Hypothalamus (tissue), 51 donors: ENCODE data around the gene NLGN2.

Experiments used
- DNase-seq, 51 donors: peaks; one replicate each; lab custom pipeline; 2025; lab: John Stamatoyannopoulos, UW

The NLGN2 gene

DNA sequence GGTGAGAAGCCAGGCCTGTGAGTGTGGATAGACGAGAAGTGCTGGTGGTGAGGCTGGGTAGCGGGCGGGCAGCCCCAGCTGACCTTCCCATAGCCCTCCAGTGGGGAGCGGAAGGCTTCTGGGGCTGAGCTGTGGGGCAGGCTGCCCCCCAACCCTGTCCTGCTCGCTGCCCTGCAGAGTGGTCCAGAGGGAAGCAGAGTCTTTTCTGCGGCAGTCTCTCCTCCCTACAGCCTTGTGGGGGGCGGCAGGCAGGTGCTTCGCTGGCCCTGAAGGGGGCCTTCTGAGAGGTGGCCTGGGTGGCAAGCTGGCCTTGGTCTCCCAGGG lies 3.7 kb downstream of the NLGN2 start:
- no peak for DNase-seq

DNA sequence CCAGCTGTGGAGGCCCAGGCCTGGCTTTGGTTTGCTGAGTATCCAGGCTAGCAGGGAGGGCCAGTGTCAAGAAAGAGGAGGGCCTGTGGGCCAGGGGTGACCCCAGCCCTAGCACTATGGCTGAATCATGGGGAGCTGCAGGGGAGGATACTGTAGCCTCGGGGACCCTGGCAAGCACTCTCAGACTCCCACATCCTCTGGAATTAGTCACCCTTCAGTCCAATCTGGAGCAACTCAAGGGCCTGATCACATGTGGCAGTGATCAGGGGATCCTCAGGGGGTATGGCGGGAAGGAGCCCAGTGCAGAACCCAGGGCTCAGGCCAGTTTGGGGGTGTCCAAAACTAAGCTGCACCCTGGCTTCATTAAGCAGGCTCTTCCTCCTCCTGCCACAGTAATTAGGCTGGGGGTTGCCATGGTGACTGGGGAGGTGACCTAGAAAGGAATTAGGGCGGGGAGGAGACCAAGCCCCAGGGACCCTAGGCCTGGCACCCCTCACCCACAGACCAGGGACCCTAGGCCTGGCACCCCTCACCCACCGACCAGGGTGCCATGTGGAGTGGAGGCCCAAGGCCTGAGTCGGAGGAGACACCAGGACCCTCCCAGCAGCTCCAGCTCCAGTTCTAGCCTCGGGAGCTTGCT lies 5.8 kb downstream of the NLGN2 start:
- no peak for DNase-seq

DNA sequence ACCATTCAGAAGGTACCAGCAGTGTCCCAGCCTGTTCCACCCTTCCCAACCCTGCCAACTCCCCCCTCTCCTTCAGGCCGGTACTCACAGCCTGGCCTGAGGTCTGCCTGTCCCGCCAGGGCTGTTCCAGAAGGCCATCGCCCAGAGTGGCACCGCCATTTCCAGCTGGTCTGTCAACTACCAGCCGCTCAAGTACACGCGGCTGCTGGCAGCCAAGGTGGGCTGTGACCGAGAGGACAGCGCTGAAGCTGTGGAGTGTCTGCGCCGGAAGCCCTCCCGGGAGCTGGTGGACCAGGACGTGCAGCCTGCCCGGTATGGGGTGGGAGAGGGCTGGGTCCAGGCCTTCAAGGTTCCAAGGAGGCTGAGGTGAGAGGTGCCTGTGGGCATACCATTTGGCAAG lies 7.2 kb downstream of the NLGN2 start:
- peak in 1 of 51 donors; percentile 4 for DNase-seq

DNA sequence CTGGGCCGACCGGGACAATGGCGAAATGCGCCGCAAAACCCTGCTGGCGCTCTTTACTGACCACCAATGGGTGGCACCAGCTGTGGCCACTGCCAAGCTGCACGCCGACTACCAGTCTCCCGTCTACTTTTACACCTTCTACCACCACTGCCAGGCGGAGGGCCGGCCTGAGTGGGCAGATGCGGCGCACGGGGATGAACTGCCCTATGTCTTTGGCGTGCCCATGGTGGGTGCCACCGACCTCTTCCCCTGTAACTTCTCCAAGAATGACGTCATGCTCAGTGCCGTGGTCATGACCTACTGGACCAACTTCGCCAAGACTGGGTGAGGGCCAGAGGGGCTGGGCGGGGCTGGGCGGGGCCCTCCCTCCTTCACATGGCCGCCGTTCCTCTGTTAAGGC lies 8.1 kb downstream of the NLGN2 start:
- no peak for DNase-seq

- DNase-seq, result no peak
Observed at GRCh38 chr17:7416323-7416722, 8.7 kb downstream of the NLGN2 start.

DNA sequence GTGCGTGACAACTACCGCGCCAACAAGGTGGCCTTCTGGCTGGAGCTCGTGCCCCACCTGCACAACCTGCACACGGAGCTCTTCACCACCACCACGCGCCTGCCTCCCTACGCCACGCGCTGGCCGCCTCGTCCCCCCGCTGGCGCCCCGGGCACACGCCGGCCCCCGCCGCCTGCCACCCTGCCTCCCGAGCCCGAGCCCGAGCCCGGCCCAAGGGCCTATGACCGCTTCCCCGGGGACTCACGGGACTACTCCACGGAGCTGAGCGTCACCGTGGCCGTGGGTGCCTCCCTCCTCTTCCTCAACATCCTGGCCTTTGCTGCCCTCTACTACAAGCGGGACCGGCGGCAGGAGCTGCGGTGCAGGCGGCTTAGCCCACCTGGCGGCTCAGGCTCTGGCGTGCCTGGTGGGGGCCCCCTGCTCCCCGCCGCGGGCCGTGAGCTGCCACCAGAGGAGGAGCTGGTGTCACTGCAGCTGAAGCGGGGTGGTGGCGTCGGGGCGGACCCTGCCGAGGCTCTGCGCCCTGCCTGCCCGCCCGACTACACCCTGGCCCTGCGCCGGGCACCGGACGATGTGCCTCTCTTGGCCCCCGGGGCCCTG lies 9.5 kb downstream of the NLGN2 start:
- DNase-seq, result no peak

DNA sequence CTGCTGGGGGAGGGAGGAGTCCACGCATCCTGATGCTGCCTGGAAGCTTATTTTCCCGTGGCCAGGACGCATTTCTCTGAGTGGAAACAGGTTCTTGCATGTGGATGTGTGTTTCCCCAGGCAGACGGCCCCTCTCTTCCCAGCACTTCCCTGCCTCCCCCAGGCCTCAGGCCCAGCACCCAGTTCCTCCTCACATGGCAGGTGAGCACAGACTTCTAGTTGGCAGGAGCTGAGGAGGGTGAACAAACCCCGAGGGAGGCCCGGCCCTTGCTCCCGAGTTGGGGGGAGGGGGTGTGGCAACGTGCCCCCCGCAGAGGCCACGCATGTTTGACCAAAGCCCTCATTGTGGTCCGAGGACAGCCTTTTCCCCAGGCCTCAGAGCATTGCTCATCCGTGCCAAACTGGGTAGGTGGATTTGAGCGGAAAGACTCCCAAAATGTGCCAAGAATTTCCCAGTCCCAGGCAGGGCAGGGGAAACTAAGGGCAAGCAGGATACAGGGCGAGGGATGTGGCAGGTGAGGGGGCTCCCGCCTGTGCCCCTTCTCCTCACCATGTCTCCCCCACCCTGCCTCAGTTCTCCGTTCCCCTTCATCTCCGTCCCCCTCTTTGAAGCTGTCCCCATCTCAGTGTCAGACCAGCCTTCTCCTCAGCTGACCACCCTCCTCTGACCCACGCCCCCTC lies 11.0 kb downstream of the NLGN2 start:
- no peak for DNase-seq

DNA sequence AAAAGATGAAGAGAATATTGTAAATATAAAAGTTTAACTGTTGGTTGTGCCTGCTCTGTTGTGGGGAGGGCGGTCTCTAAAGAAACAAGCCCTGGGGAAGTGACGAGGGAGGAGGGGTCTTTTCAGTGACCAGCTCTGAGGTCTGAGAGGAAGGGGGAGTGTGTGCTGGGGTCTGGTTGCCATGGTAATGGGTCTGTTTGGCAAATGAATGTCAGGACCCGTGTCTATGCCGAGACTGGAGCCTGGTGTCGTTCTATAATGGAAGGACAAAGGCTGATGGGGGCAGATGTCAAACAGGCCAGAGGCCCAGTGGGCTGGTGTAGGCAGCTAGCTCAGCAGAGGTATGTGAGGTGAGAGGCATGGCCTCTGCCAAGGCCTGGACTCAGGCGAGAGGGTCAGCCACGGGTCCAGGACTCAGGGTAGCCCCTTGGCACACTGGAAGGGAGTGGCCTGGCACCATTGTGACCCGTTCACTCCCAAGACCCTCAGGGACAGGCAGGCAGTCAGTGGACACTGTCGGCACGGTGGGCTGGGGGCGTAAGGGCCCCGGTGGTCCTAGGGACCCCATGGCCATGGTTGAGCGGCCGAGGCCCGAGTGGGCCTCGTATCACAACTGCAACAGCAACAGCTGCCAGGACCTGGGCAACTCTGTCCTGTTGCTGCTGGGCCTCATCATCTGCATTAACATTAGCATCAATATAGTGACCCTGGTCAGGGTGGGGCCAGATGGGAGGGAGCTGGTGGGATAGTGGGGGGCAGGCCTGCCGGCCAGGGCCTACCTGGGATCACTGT lies 12.4 kb downstream of the NLGN2 start, which contains the start of gene SPEM1:
TSS of gene SPEM1 (plus strand) at position 506 of the 792 bp plus-strand sequence. CDS start at position 567, 61 bp downstream.
- DNase-seq, result no peak

GRCh38 chr17:7421186-7421585 lies 13.5 kb downstream of the NLGN2 start:
- no peak for DNase-seq

GRCh38 chr17:7423679-7424078 lies 16.0 kb downstream of the NLGN2 start:
- no peak for DNase-seq

DNA sequence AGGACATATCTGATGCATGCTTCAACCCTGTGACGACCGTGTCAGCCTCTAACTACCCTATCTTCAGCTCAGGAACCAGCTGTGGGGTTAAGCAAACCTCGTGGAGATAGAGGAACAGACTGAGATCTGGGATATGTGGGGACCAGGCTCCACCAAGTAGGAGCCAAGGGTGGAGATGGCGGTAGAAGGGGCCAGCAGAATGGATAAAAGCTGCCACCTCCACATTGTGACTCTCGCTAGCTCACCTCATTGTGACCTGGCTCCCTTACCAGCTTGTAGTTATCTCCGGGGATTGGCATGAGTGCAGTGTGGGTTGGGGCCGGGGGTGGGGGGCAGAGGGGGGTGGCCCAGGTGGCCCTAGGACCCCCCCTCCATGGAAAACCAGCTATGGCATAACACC lies 17.7 kb downstream of the NLGN2 start, which contains the start of gene SPEM2:
TSS of gene SPEM2 (plus strand) at position 301 of the 400 bp plus-strand sequence. CDS start at position 374, 73 bp downstream.
- no peak for DNase-seq

- no peak for DNase-seq
Observed at GRCh38 chr17:7425756-7426155, 18.1 kb downstream of the NLGN2 start.

- no peak for DNase-seq
Observed at GRCh38 chr17:7426203-7426863, 18.7 kb downstream of the NLGN2 start.

GRCh38 chr17:7426896-7427489 lies 19.3 kb downstream of the NLGN2 start:
- DNase-seq, result no peak

GRCh38 chr17:7427549-7427948 lies 19.9 kb downstream of the NLGN2 start:
- DNase-seq, result no peak

GRCh38 chr17:7428557-7428956 lies 20.9 kb downstream of the NLGN2 start, which contains the start of gene SPEM3:
Gene SPEM3, plus strand, starts transcription at chr17:7428857. Its CDS starts 46 bp downstream, at chr17:7428903.
- no peak for DNase-seq

DNA sequence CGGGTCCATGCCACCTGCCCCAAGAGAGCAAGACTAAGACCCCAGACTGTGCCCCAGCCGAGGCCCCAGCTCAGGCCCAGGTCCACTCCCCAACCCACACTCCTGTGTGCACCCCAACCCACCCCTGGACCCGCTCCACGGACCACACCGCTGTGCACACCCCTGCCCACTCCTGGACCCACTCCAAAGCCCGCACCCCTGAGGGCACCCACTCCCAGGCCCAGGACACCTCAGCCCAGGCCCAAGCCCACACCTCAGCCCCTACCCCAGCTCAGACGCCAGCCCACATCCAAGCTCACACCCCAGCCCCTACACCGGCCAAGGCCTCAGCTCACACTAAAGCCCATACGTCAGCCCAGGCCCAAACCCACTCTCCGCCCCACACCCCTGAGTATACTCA lies 22.1 kb downstream of the NLGN2 start:
- no peak for DNase-seq

GRCh38 chr17:7431231-7431630 lies 23.6 kb downstream of the NLGN2 start:
- no peak for DNase-seq

- DNase-seq, result no peak
Observed at GRCh38 chr17:7432296-7432695, 24.7 kb downstream of the NLGN2 start.
